Fibroblast of lung (primary cell): ENCODE results near the gene ICE1. TPM values are rescaled to one million over a fixed set of nuclear protein-coding genes. Genes with fewer than 3 reads are reported as not detected.

Experiments
- DNase-seq, 2 donors: peaks; one replicate each; pipeline versions ENCODE4 v3.0.0 to v3.0.0-alpha.2; 2010; ENCODE audit warnings: low read depth in 2 of 2
- H2AFZ ChIP-seq: 2 replicates; pipeline ENCODE4 v1.5.1; 2012; ENCODE audit warnings: low read length, control low read depth, inconsistent platforms
- H3K27ac ChIP-seq: 2 replicates; pipeline ENCODE4 v1.5.1; 2011; ENCODE audit warnings: low read length, control low read depth; ENCODE audit not compliant: insufficient read depth
- H3K27me3 ChIP-seq: 2 replicates; pipeline ENCODE4 v1.5.1; 2011; ENCODE audit warnings: mild to moderate bottlenecking, low read length; ENCODE audit not compliant: control insufficient read depth, insufficient read depth
- H3K36me3 ChIP-seq: 2 replicates; pipeline ENCODE4 v1.5.1; 2011; ENCODE audit warnings: low read length; ENCODE audit not compliant: control insufficient read depth, insufficient read depth
- H3K4me1 ChIP-seq: 2 replicates; pipeline ENCODE4 v1.5.1; 2011; ENCODE audit warnings: low read length; ENCODE audit not compliant: control insufficient read depth, insufficient read depth; ENCODE audit errors: extremely low read depth
- H3K4me2 ChIP-seq: 2 replicates; pipeline ENCODE4 v1.5.1; 2011; ENCODE audit warnings: low read length, control low read depth; ENCODE audit not compliant: insufficient read depth; ENCODE audit errors: extremely low read depth
- H3K4me3 ChIP-seq, 4 experiments: fragments of 200-600 bp in 1 of 4; sonication (generic) in 1 of 4; replicated peaks in 1 of 4; 2 replicates each; pipeline ENCODE4 v1.5.1; 2011 to 2016; ENCODE audit warnings: low read length in 4 of 4, low read depth in 3 of 4, mild to moderate bottlenecking in 3 of 4, control low read depth in 2 of 4, inconsistent platforms in 1 of 4, mixed read lengths in 1 of 4; ENCODE audit not compliant: insufficient read depth in 1 of 4; ENCODE audit errors: control extremely low read depth in 1 of 4
- H3K79me2 ChIP-seq: 2 replicates; pipeline ENCODE4 v1.5.1; 2012; ENCODE audit warnings: mild to moderate bottlenecking, low read length, inconsistent platforms; ENCODE audit not compliant: control insufficient read depth, insufficient read depth
- H3K9ac ChIP-seq: 2 replicates; pipeline ENCODE4 v1.5.1; 2011; ENCODE audit warnings: mild to moderate bottlenecking, low read length, control low read depth; ENCODE audit not compliant: insufficient read depth
- H3K9me3 ChIP-seq: 2 replicates; pipeline ENCODE4 v1.5.1; 2012; ENCODE audit warnings: low read depth, low read length; ENCODE audit not compliant: control insufficient read depth, insufficient read depth
- H4K20me1 ChIP-seq: 2 replicates; pipeline ENCODE4 v1.5.1; 2011; ENCODE audit warnings: low read length; ENCODE audit not compliant: control insufficient read depth, insufficient read depth; ENCODE audit errors: extremely low read depth
- CTCF ChIP-seq, 2 donors: IDR thresholded peaks in 1 of 2; conservative IDR thresholded peaks in 1 of 2; 1 replicate in 1 of 2; 2 replicates in 1 of 2; pipeline ENCODE4 v1.5.1; 2011 to 2012; ENCODE audit warnings: low read length in 2 of 2, control low read depth in 1 of 2, inconsistent platforms in 1 of 2, low read depth in 1 of 2, mild to moderate bottlenecking in 1 of 2
- EZH2 ChIP-seq: IDR thresholded peaks from 2 replicates; pipeline ENCODE4 v1.5.1; 2012; ENCODE audit warnings: low read length, control low read depth, mild to moderate bottlenecking; ENCODE audit errors: missing control alignments
- polyA plus RNA-seq, 2 donors: library from polyadenylated mRNA; depleted of rRNA in 1 of 2; stranded (reverse) in 1 of 2; unstranded in 1 of 2; fragments of >200 nt; gene quantifications; 2 replicates each; pipeline ENCODE4 v1.2.1, GENCODE V29; 2011 to 2012; ENCODE audit warnings: missing spikeins in 1 of 2
- total RNA-seq: library from RNA; depleted of rRNA; stranded (reverse); fragments of >200 nt; gene quantifications from 2 replicates; pipeline ENCODE4 v1.2.1, GENCODE V29; 2014

The ICE1 gene
- total and polyA plus RNA-seq, 2 donors (not counting 1 experiment from before 2014, with no cell fraction given): 17.6 to 24.4 TPM

GRCh38 chr5:5524327-5524726, 101.8 kb downstream of the ICE1 start:
- H3K79me2 ChIP-seq: no peaks in the 10 kb centered on the region
- H3K9ac ChIP-seq: no peak overlapping the region
- no peak overlapping the region for H2AFZ ChIP-seq
- no peaks in the 10 kb centered on the region for H3K36me3 ChIP-seq
- TF ChIP-seq CTCF (conservative IDR thresholded peaks at IDR 0.05 in 1 of 2, IDR thresholded peaks at IDR 0.05 in 1 of 2; ENCODE audit: low read depth in 1 of 2, low read length in 2 of 2) (no peak), EZH2 (no peak)
- H3K4me1 ChIP-seq: no peaks in the 10 kb centered on the region
- no peak overlapping the region for H3K27ac ChIP-seq
- no peak for DNase-seq
- no peak overlapping the region for H3K4me2 ChIP-seq
- H3K4me3 ChIP-seq: no peak overlapping the region
- no peaks in the 10 kb centered on the region for H4K20me1 ChIP-seq
- H3K27me3 ChIP-seq: no peaks in the 10 kb centered on the region
- H3K9me3 ChIP-seq: no peaks in the 10 kb centered on the region

- H3K27ac ChIP-seq: no peak overlapping the region
- H3K4me1 ChIP-seq: no peaks in the 10 kb centered on the region
- H3K9me3 ChIP-seq: no peaks in the 10 kb centered on the region
- H3K79me2 ChIP-seq: no peaks in the 10 kb centered on the region
- H3K9ac ChIP-seq: no peak overlapping the region
- no peaks in the 10 kb centered on the region for H4K20me1 ChIP-seq
- H3K27me3 ChIP-seq: no peaks in the 10 kb centered on the region
- H2AFZ ChIP-seq: no peak overlapping the region
- no peak for DNase-seq
- H3K36me3 ChIP-seq: no peaks in the 10 kb centered on the region
- H3K4me3 ChIP-seq: no peak overlapping the region
- TF ChIP-seq EZH2 (no peak), CTCF (conservative IDR thresholded peaks at IDR 0.05 in 1 of 2, IDR thresholded peaks at IDR 0.05 in 1 of 2; ENCODE audit: low read depth in 1 of 2, low read length in 2 of 2) (no peak)
- no peak overlapping the region for H3K4me2 ChIP-seq
Measured at GRCh38 chr5:5531371-5531770, 108.9 kb downstream of the ICE1 start.

GRCh38 chr5:5532306-5533076, 110.0 kb downstream of the ICE1 start:
- no peak overlapping the region for H3K4me2 ChIP-seq
- H3K9ac ChIP-seq: no peak overlapping the region
- no peaks in the 10 kb centered on the region for H3K79me2 ChIP-seq
- H3K4me1 ChIP-seq: no peaks in the 10 kb centered on the region
- no peak for DNase-seq
- H3K27me3 ChIP-seq: no peaks in the 10 kb centered on the region
- H3K4me3 ChIP-seq: no peak overlapping the region
- H3K9me3 ChIP-seq: no peaks in the 10 kb centered on the region
- no peak for TF ChIP-seq EZH2
- TF ChIP-seq CTCF (conservative IDR thresholded peaks at IDR 0.05 in 1 of 2, IDR thresholded peaks at IDR 0.05 in 1 of 2; ENCODE audit: low read depth in 1 of 2, low read length in 2 of 2): no peak
- no peaks in the 10 kb centered on the region for H3K36me3 ChIP-seq
- no peak overlapping the region for H2AFZ ChIP-seq
- no peak overlapping the region for H3K27ac ChIP-seq
- H4K20me1 ChIP-seq: no peaks in the 10 kb centered on the region
